HL-60 (cell line): Measurements from ENCODE around the gene MAP4K2.
"Not testable (repeated sequence)": the region's sequence is repeated elsewhere in the genome, so short reads cannot be mapped to it uniquely, and the experiment has no call there.

Experiments
- DNase-seq, 2 experiments: peaks; one replicate each; pipeline ENCODE4 v3.0.0-alpha.2; 2010 to 2020; ENCODE audit warnings: low read depth in 1 of 2, low spot score in 1 of 2
- H3K27ac ChIP-seq: fragments of 250-450 bp; sonication (Bioruptor Pico); replicated peaks from 2 replicates; pipeline ENCODE4 v1.5.1; 2020; ENCODE audit warnings: mild to moderate bottlenecking, moderate library complexity
- H3K27me3 ChIP-seq: fragments of 250-450 bp; sonication (Bioruptor Pico); 2 replicates; pipeline ENCODE4 v1.5.1; 2021; ENCODE audit warnings: mild to moderate bottlenecking, moderate library complexity; ENCODE audit not compliant: insufficient read depth, poor library complexity, severe bottlenecking
- H3K4me3 ChIP-seq: replicated peaks from 2 replicates; pipeline ENCODE4 v1.5.1; 2011; ENCODE audit warnings: mild to moderate bottlenecking, control low read depth, low read length; ENCODE audit not compliant: insufficient read depth
- CTCF ChIP-seq: IDR thresholded peaks from one replicate; pipeline ENCODE4 v1.5.1; 2011; ENCODE audit warnings: low read length, control low read depth, inconsistent platforms; ENCODE audit not compliant: insufficient read depth
- GABPA ChIP-seq: IDR thresholded peaks from 2 replicates; pipeline ENCODE4 v1.6.1; 2012; ENCODE audit warnings: low read depth
- POLR2AphosphoS5 ChIP-seq: IDR thresholded peaks from 2 replicates; pipeline ENCODE4 v1.6.1; 2012; ENCODE audit warnings: low read depth
- REST ChIP-seq: IDR thresholded peaks from 2 replicates; pipeline ENCODE4 v1.6.1; 2012; ENCODE audit warnings: low read depth; ENCODE audit not compliant: insufficient replicate concordance
- SPI1 ChIP-seq: IDR thresholded peaks from 2 replicates; pipeline ENCODE4 v1.6.1; 2012; ENCODE audit warnings: low read depth, mild to moderate bottlenecking, borderline replicate concordance

The MAP4K2 gene

GRCh38 chr11:64848214-64848825 lies 45.3 kb upstream of the MAP4K2 start:
- no peak for DNase-seq
- Histone ChIP-seq H3K27me3 (no peaks in the 10 kb centered on the region), H3K4me3 (no peak overlapping the region), H3K27ac (peak overlapping the region; percentile 0; the same call in 1 of the 2 replicates)
- TF ChIP-seq POLR2AphosphoS5 (no peak), REST (no peak), GABPA (no peak), CTCF (no peak), SPI1 (no peak)

- Histone ChIP-seq H3K4me3 (no peak overlapping the region), H3K27ac (no peak overlapping the region), H3K27me3 (no peaks in the 10 kb centered on the region)
- TF ChIP-seq REST (no peak), SPI1 (no peak), CTCF (peak; percentile 92)
- DNase-seq = peak; percentile 91 to 92
Measured at GRCh38 chr11:64846998-64847666, 44.1 kb upstream of the MAP4K2 start.

GRCh38 chr11:64845776-64846129 lies 42.7 kb upstream of the MAP4K2 start:
- DNase-seq, H3K27ac ChIP-seq, H3K27me3 ChIP-seq, H3K4me3 ChIP-seq: not testable (repeated sequence)

GRCh38 chr11:64845129-64845775 lies 42.2 kb upstream of the MAP4K2 start:
- no peaks in the 10 kb centered on the region for H3K27me3 ChIP-seq
- no peak for DNase-seq
- TF ChIP-seq CTCF = no peak
- no peak for TF ChIP-seq GABPA
- TF ChIP-seq POLR2AphosphoS5 = no peak
- no peak for TF ChIP-seq REST
- TF ChIP-seq SPI1 = no peak
- no peak overlapping the region for H3K27ac ChIP-seq
- peak overlapping the region; percentile 48 for H3K4me3 ChIP-seq
